ENCODE results near the gene HIC2.
"Not testable (repeated sequence)": the region's sequence is repeated elsewhere in the genome, so short reads cannot be mapped to it uniquely, and the experiment has no call there.

HIC2 gene

DNA sequence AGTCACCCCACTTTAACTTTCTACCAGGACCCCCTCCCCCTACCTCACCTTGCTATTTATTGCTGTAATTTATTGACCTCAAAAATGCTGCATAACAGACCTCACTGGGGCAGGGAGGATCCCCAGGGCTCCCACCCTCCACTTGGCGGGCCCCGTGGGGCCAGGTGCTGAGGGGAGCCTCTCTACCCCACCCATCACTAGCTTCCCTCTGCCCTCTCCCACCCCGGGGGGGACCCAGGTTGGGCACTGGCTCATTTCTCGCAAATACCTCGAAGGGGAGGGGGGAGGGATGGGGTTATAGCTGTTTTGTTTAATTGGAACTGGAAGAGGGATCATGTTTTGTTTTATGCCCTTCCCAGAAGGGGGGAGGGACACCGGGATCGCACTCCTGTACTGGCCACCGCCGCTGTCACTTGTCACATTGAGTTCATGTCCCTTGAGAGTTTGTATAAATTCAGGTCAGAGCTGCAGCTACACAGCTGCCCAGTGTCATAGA lies 33.7 kb downstream of the HIC2 start:
- Histone ChIP-seq H3K4me1 (ENCODE audit: control insufficient read depth in 5 of 5, insufficient read depth in 5 of 5, low read length in 5 of 5) (no peaks in the 10 kb centered on the region), H3K36me3 (ENCODE audit: control insufficient read depth in 5 of 5, insufficient read depth in 5 of 5, low read length in 5 of 5) (peaks cover 0 to 24% (median 16%) of the 10 kb centered on the region in 5 donors), H3K9ac (ENCODE audit: low read length in 5 of 5) (no peak overlapping the region)

DNA sequence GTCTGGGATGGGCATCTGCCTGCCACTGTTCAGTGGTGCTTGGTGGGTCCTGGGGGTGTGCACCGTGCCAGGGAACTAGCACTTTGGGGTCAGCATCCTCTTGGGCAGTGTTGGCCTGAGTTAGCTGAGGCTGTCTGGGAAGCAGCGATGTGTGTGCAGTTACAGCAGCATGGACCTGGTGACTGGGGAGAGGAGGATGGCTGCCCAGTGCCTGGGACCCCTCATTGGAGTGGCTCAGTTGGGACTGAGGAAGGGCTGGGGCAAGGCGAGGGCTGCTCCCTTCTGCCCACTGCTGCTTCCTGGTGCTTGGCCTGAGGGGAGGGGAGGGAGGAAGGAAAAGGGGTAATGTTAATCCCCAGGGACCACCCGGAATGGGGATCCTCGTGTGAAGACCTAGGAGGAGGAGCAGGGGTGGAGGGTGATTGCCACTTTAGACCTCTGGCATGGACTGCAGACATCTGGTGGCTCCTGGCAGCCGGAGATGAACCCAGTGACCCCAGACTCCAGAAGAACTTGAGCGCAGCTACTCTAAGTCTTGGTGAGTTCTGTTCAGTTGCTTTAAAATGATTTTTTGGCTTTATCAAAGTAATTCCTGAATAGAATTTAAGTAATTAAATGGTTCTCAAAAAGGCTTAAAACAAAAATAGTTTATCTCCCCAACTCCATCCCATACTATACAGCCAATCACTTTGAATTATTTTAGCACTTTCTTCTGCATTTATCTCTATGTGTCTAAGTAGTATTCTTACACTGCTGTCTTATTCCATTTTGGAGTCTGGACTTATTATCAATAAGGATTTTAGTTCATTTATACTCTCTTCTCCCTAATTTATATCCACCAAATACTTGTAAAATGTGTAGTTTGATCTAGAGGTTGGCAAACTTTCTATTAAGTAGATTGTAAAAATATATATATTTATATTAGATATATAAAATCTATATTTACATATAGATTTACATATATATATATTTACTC lies 34.7 kb downstream of the HIC2 start:
- no peak overlapping the region for H3K4me3 ChIP-seq (ENCODE audit: low read depth in 1 of 5, low read length in 5 of 5)
- no peak overlapping the region for H3K9ac ChIP-seq (ENCODE audit: low read length in 5 of 5)
- H3K36me3 ChIP-seq (ENCODE audit: control insufficient read depth in 5 of 5, insufficient read depth in 5 of 5, low read length in 5 of 5): peaks cover 0 to 15% (median 6%) of the 10 kb centered on the region in 5 donors
- no peaks in the 10 kb centered on the region for H3K4me1 ChIP-seq (ENCODE audit: control insufficient read depth in 5 of 5, insufficient read depth in 5 of 5, low read length in 5 of 5)
- no peaks in the 10 kb centered on the region for H3K27me3 ChIP-seq (ENCODE audit: control insufficient read depth in 5 of 5, insufficient read depth in 4 of 5, low read length in 5 of 5)
- H3K27ac ChIP-seq (ENCODE audit: low read depth, low read length): no peak overlapping the region
- H3K9me3 ChIP-seq (ENCODE audit: control insufficient read depth in 5 of 5, low read length in 5 of 5): no peaks in the 10 kb centered on the region

More for the DNA sequence above, 33.7 kb downstream of the HIC2 start:
- Histone ChIP-seq H3K4me3 (ENCODE audit: low read depth in 1 of 5, low read length in 5 of 5) (no peak overlapping the region), H3K27ac (ENCODE audit: low read depth, low read length) (no peak overlapping the region), H3K9me3 (ENCODE audit: control insufficient read depth in 5 of 5, low read length in 5 of 5) (no peaks in the 10 kb centered on the region), H3K27me3 (ENCODE audit: control insufficient read depth in 5 of 5, insufficient read depth in 4 of 5, low read length in 5 of 5) (no peaks in the 10 kb centered on the region)

DNA sequence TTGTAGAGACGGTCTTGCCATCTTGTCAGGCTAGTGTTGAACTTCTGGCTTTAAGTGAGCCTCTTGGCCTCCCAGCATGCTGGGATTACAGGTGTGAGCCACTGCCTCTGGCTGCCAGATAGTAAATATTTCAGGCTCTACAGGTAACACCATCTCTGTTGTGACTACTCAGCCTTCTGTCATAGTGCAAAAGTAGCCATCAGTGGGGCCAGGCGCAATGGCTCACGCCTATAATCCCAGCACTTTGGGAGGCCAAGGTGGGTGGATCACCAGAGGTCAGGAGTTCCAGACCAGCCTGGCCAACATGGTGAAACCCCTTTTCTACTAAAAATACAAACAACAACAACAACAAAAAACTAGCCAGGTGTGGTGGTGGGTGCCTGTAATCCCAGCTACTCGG lies 35.5 kb downstream of the HIC2 start:
- not testable (repeated sequence) for H3K27me3 ChIP-seq (ENCODE audit: control insufficient read depth in 5 of 5, insufficient read depth in 4 of 5, low read length in 5 of 5); H3K9ac ChIP-seq (ENCODE audit: low read length in 5 of 5); H3K4me3 ChIP-seq (ENCODE audit: low read depth in 1 of 5, low read length in 5 of 5); H3K4me1 ChIP-seq (ENCODE audit: control insufficient read depth in 5 of 5, insufficient read depth in 5 of 5, low read length in 5 of 5); H3K36me3 ChIP-seq (ENCODE audit: control insufficient read depth in 5 of 5, insufficient read depth in 5 of 5, low read length in 5 of 5); H3K27ac ChIP-seq (ENCODE audit: low read depth, low read length); H3K9me3 ChIP-seq (ENCODE audit: control insufficient read depth in 5 of 5, low read length in 5 of 5)

DNA sequence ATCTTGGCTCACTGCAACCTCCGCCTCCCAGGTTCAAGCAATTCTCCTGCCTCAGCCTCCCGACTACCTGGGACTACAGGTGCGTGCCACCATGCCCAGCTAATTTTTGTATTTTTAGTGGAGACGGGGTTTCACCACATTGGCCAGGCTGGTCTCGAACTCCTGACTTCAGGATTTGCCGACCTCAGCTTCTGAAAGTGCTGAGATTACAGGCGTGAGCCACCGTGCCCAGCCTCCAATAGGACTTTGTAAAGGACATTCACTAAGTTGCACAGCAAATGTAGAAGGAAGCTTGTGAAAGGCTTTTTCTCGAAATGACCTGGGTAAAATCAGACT lies 37.8 kb downstream of the HIC2 start:
- not testable (repeated sequence) for H3K9me3 ChIP-seq (ENCODE audit: control insufficient read depth in 5 of 5, low read length in 5 of 5); H3K27me3 ChIP-seq (ENCODE audit: control insufficient read depth in 5 of 5, insufficient read depth in 4 of 5, low read length in 5 of 5); H3K27ac ChIP-seq (ENCODE audit: low read depth, low read length); H3K36me3 ChIP-seq (ENCODE audit: control insufficient read depth in 5 of 5, insufficient read depth in 5 of 5, low read length in 5 of 5); H3K9ac ChIP-seq (ENCODE audit: low read length in 5 of 5); H3K4me1 ChIP-seq (ENCODE audit: control insufficient read depth in 5 of 5, insufficient read depth in 5 of 5, low read length in 5 of 5); H3K4me3 ChIP-seq (ENCODE audit: low read depth in 1 of 5, low read length in 5 of 5)

DNA sequence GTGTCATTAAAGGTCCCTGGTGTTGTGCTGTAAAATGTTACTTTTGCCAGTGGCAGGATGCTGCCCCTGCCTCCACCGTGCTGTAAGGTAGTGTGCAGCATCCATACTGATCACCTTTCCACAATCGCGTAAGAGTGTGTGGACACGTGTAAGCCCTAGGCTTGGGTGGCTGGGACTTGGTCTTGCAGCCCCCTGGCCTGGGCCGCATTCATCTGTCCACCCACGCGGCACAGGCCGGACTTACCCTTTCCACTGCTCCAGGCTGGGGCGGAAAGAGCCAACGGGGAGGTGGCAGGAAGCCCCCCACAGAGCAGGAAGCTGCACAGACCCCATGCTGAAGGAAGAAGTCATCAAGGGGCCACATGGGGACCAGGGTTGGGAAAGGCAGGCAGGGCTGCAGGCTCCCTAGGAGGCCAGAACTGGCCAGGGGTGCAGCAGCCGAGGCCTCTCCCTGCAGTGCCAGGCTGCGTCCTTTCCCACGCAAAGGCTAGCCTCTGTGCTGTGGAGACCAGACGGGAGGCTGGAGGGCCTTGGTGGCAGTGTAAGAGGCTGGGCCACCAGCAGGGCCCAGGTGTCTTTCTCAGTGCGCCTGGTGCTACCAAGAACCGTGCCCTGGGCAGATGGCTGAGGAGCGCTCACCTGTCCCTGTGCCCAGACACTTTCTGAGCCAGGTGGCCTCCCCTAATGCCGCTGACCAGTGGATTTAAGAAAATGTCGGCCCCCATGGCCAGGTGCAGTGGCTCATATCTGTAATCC lies 38.3 kb downstream of the HIC2 start:
- H3K4me1 ChIP-seq (ENCODE audit: control insufficient read depth in 5 of 5, insufficient read depth in 5 of 5, low read length in 5 of 5): no peaks in the 10 kb centered on the region
- no peaks in the 10 kb centered on the region for H3K36me3 ChIP-seq (ENCODE audit: control insufficient read depth in 5 of 5, insufficient read depth in 5 of 5, low read length in 5 of 5)
- no peak overlapping the region for H3K9ac ChIP-seq (ENCODE audit: low read length in 5 of 5)
- H3K27me3 ChIP-seq (ENCODE audit: control insufficient read depth in 5 of 5, insufficient read depth in 4 of 5, low read length in 5 of 5): no peaks in the 10 kb centered on the region
- no peak overlapping the region for H3K4me3 ChIP-seq (ENCODE audit: low read depth in 1 of 5, low read length in 5 of 5)
- no peaks in the 10 kb centered on the region for H3K9me3 ChIP-seq (ENCODE audit: control insufficient read depth in 5 of 5, low read length in 5 of 5)
- no peak overlapping the region for H3K27ac ChIP-seq (ENCODE audit: low read depth, low read length)

DNA sequence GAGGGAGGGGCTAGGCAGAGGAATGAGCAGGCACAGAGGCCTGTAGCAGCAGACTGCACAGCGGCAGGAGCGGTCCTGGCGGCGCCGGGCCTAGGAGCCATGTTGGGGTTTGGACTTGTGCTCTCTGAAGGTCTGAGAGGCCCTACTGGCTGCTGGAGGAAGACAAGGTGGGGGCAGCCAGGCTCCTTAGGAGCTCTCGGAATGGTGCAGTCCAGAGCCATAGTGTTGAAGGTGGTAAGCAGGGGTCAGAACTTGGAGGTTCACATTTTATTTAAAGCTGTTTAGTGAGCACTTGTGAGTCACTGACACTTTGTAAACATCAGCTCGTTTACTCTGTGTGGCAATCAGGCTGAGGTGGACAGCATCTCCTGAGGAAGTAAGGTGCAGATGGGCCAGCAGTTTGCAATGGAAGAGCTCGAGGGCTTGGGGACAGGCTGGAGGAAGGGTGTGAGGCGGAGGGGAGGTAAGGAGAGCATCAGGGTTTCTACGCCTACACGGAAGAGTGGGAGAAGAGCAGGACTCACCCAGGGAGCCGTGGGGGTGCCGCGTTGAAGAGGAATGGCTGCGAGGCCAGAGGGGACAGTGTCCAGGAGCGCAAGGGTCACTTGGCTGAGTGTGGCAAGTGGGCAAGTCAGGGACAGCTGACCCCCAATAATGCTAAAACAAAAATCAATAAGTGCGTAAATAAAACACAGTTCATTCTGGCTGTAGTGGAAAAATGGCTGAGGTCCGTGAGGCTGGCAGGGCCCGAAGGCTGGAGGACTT lies 40.0 kb downstream of the HIC2 start:
- H3K9ac ChIP-seq (ENCODE audit: low read length in 5 of 5): no peak overlapping the region
- no peaks in the 10 kb centered on the region for H3K36me3 ChIP-seq (ENCODE audit: control insufficient read depth in 5 of 5, insufficient read depth in 5 of 5, low read length in 5 of 5)
- H3K4me3 ChIP-seq (ENCODE audit: low read depth in 1 of 5, low read length in 5 of 5): no peak overlapping the region
- no peaks in the 10 kb centered on the region for H3K9me3 ChIP-seq (ENCODE audit: control insufficient read depth in 5 of 5, low read length in 5 of 5)
- H3K27ac ChIP-seq (ENCODE audit: low read depth, low read length): no peak overlapping the region
- no peaks in the 10 kb centered on the region for H3K4me1 ChIP-seq (ENCODE audit: control insufficient read depth in 5 of 5, insufficient read depth in 5 of 5, low read length in 5 of 5)
- H3K27me3 ChIP-seq (ENCODE audit: control insufficient read depth in 5 of 5, insufficient read depth in 4 of 5, low read length in 5 of 5): no peaks in the 10 kb centered on the region

DNA sequence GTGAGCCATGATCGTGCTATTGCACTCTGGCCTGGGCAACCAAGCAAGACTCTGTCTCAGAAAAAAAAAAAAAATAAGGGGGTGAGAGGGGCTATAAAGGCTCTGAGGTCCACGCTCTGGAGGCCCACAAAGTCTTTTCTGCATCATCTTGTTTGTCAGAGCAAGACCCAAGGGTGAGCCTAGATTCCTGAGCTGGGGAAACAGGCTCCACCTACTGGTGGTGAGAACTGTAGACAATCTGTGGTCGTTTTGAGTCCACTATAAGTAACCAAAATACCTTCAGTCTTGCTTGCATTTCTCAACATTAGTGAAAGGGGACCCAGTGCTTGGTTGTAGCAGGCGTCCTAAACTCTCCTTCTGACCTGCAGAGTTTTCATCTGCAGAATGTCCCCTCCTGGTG lies 45.5 kb downstream of the HIC2 start:
- not testable (repeated sequence) for H3K27me3 ChIP-seq (ENCODE audit: control insufficient read depth in 5 of 5, insufficient read depth in 4 of 5, low read length in 5 of 5); H3K9me3 ChIP-seq (ENCODE audit: control insufficient read depth in 5 of 5, low read length in 5 of 5); H3K4me1 ChIP-seq (ENCODE audit: control insufficient read depth in 5 of 5, insufficient read depth in 5 of 5, low read length in 5 of 5); H3K9ac ChIP-seq (ENCODE audit: low read length in 5 of 5); H3K4me3 ChIP-seq (ENCODE audit: low read depth in 1 of 5, low read length in 5 of 5); H3K27ac ChIP-seq (ENCODE audit: low read depth, low read length); H3K36me3 ChIP-seq (ENCODE audit: control insufficient read depth in 5 of 5, insufficient read depth in 5 of 5, low read length in 5 of 5)

DNA sequence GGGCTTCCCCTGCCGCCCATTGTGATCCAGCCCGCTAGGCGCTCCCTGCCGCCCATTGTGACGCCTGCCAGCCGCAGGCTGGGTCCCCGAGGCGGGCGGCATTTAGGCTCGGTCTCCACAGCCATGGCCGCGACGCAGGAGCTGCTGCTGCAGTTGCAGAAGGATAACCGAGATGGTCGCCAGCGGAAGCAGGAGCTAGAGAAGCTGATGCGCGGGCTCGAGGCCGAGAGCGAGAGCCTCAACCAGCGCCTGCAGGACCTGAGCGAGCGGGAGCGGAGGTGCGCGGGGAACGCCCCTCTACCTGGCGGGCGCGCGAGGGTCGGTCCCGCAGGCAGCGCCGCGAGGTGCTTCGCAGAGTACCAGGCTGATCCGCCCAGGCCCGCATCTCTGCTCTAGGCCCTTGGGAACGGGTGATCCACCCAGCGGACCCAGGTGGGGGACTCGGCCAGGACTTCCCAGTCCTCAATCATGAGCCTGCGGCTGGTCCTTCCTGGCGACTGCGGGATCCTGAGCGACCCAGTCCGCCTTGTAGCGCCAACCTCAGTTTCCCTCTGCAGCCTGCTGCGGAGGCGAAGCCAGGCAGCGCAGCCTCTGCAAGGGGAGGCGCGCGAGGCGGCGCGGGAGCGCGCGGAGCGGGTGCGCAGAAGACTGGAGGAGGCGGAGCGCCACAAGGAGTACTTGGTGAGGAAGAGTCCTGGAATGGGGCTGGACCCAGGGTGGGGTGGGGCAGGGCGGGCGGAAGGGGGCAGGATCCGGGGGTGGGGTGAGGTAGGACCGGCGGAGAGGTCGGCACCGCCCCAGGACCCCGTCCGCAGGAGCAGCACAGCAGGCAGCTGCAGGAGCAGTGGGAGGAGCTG lies 50.4 kb downstream of the HIC2 start, which contains the start of gene TMEM191C:
Gene TMEM191C, plus strand, starts transcription at position 51 of the 857 bp plus-strand sequence. Its CDS starts 73 bp downstream, at position 124.
- peak within 1 kb of the TSS in 4 of 5 donors; percentile 45 to 73 (median 53) for H3K4me3 ChIP-seq (ENCODE audit: low read depth in 1 of 5, low read length in 5 of 5)
- H3K4me1 ChIP-seq (ENCODE audit: control insufficient read depth in 5 of 5, insufficient read depth in 5 of 5, low read length in 5 of 5); H3K9ac ChIP-seq (ENCODE audit: low read length in 5 of 5); H3K27me3 ChIP-seq (ENCODE audit: control insufficient read depth in 5 of 5, insufficient read depth in 4 of 5, low read length in 5 of 5); H3K9me3 ChIP-seq (ENCODE audit: control insufficient read depth in 5 of 5, low read length in 5 of 5); H3K36me3 ChIP-seq (ENCODE audit: control insufficient read depth in 5 of 5, insufficient read depth in 5 of 5, low read length in 5 of 5); H3K27ac ChIP-seq (ENCODE audit: low read depth, low read length): not testable (repeated sequence)

Data from subcutaneous abdominal adipose tissue (tissue), 5 donors.